ENCODE data around the gene VPS16. TPM values are rescaled to one million over a fixed set of nuclear protein-coding genes. Genes with fewer than 3 reads are reported as not detected.

The VPS16 gene
- total RNA-seq (ENCODE audit: insufficient read depth, low replicate concordance), result 19.7 TPM

- peak; percentile 88 for DNase-seq (ENCODE audit: low spot score)
Observed at GRCh38 chr20:2840138-2840966, at the start of gene VPS16, which contains the start of gene PCED1A. Gene VPS16, plus strand, starts transcription at chr20:2840745. Its CDS starts 30 bp downstream, at chr20:2840775. Gene PCED1A, minus strand, starts transcription at chr20:2840655. Its CDS starts 743 bp downstream, at chr20:2839912.

GRCh38 chr20:2793471-2793870, 47.1 kb upstream of the VPS16 start:
- DNase-seq (ENCODE audit: low spot score), result no peak

GRCh38 chr20:2794202-2794748, 46.3 kb upstream of the VPS16 start:
- DNase-seq (ENCODE audit: low spot score), result no peak

DNA sequence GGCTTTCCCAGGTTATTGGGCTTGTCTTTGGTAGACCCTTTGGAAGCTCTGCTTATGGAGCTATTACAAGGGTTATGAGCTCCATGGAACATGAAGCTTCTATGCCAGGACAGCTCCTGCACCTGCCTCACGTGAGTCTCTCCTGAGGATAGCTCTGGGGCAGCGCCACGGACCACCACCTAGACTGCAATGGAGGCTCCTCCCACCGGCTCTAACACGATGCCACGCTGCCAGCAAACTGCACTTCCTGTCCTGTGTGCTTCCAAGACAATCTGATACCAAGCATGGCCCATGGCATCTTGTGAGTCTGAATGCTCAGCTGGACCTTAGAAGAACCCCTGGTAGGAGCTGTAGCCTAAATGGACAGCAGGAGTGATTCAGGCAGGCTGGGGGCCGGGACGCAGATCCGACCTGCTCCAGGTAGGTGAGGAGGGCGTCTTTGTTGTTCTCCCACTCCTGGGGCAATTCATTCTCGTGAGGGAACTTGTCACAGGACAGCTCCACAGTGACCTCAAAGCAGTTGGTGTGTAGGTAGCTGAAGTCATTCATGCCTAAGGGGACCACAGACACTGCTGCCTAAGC, 45.6 kb upstream of the VPS16 start:
- no peak for DNase-seq (ENCODE audit: low spot score)

DNA sequence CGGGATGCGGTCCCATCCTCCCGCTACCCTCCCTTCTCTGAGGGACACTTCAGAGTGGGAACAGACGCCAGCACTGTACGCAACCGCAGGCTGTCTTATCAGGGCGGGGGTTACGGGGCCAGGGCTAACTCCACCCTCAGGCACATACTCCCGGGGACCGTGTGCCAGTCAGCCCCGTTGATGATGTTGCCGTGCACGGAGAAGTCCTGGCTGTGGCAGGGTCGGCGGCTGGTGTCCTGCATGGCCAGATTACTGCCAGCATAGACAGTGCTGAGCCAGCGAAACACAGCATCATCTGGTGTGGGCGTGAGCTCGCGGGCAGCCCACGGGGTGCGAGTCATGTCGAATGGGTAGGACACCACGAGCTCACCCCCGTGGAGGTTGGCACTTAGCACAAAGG, 45.1 kb upstream of the VPS16 start:
- no peak for DNase-seq (ENCODE audit: low spot score)

DNA sequence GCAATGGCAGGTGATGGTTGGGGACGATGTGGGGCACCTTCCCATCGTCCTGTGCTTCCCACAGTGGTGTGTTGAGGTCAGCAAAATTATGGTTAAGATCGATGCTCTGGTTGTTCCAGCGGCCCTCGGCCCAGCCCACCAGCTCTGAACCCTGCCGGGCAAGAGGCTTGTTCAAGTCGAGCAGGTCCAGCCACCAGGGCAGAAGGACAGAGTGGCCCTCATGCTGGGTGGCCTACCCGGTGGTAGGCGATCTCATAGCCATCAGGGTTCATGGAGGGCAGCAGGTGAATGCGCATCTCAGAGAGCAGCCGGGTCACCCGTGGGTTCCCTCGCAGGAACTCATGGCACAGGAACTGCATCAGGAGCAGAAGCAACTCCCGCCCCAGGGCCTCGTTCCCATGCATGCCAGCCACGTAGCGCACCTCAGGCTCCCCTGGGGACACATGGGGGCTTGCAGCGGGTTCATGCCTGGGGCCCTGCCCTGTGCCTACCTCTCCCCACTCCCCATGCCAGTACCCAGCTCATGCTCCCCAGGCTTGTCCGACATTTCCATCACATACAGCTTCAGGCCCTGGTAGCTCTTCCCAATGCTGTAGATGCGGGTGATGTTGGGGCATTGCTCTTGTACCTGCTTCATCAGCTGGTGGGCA, 44.4 kb upstream of the VPS16 start:
- no peak for DNase-seq (ENCODE audit: low spot score)

GRCh38 chr20:2797136-2797983, 43.2 kb upstream of the VPS16 start:
- DNase-seq (ENCODE audit: low spot score), result no peak

DNA sequence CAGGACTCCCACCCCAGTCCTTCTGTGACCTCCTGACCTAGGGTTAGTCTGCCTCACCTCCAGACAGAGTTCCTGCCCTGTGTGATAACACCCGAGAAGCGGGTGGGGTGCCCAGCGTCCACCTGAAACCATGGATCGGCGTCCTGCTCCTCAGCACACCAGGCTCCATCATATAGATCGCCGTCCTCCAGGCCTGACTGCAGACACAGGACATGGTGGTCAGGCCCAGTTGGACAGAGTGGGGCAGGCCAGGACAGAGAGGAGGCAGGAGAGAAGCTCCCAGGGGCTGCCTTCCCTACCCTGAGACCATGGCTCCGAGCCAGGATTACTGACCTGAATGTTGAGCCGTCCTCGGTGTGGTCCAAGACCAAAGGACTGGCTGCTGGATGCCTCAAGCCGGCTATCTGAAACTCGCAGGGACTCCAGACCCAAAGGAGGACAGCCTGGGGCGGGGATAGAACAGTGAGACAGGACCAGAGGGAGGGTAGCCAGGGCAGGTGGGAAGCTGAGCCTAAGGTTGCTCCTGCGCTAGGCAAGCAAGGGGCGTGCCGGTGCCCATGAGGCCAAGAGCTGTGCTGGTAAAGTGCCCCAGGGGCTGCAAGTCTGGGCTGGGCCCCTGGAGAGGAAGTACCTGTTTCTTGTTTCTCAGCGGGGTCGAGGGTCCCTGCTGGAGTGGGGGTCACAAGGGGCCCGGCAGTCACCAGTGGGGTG, 42.3 kb upstream of the VPS16 start:
- DNase-seq (ENCODE audit: low spot score), result no peak

DNA sequence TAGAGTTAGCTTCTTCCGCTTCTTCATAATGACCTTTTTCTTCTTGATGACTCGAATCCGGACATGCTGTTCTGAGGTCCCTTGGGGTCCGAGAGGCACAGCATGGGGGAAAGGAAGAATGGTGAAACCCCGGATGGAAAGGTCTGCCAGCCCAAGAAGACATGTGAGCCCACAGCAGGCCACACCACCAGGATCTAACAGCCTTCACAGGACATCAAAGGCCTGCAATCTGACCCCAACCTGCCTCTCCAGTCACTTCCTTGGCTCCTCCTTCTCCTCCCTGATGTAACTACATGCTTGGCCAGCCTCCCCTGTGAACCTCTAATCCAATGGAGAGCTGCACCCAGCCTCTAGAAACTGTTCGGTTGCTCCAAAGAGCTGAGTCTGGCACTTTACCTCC, 41.7 kb upstream of the VPS16 start:
- no peak for DNase-seq (ENCODE audit: low spot score)

- DNase-seq (ENCODE audit: low spot score), result no peak
Observed at GRCh38 chr20:2799271-2799670, 41.3 kb upstream of the VPS16 start.

DNA sequence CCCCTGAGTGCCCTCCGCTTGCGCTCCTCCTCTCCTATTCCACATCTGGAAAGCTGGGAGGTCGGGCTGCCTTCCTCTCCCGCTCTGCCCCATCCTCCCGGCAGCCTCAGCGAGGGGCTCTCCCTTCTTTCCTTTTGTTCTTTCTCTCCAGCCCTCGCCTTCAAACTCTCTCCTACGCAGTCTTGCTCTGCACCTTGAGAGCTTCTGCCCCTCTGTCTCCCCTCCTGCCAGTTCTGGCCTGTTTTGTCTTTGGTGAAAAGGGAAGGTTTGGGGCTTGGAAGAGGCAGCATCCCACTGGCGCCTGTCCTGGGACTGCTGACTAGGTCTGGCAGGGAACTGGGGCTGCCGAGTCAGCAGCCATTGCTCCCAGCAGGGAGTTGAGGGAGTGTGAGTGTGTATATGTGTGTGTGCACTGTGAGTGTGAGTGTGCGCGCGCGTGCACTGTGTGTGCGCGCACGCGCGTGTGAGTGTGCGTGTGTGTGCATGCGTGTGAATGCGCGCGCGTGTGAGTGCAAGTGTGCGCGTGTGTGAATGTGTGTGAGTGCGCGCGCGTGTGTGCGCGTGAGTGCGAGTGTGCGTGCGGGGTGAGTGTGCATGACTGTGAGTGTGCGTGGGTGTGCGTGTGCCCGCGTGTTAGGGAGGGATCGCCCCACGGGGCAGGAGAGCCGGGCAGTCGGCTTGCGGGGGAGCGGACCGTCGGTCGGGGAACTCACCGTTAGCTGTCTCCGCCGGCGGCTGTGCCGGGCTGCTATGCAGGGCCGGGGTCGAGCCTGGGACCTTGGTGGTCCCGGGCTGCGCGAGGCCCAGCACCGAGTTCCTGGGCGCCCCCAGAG, 40.6 kb upstream of the VPS16 start:
- DNase-seq (ENCODE audit: low spot score), result peak; percentile 55

- peak; percentile 82 for DNase-seq (ENCODE audit: low spot score)
Observed at GRCh38 chr20:2800521-2801285, 39.8 kb upstream of the VPS16 start, which contains the start of gene CPXM1. Gene CPXM1, minus strand, starts transcription at chr20:2800627. Its CDS starts 55 bp downstream, at chr20:2800572.

DNA sequence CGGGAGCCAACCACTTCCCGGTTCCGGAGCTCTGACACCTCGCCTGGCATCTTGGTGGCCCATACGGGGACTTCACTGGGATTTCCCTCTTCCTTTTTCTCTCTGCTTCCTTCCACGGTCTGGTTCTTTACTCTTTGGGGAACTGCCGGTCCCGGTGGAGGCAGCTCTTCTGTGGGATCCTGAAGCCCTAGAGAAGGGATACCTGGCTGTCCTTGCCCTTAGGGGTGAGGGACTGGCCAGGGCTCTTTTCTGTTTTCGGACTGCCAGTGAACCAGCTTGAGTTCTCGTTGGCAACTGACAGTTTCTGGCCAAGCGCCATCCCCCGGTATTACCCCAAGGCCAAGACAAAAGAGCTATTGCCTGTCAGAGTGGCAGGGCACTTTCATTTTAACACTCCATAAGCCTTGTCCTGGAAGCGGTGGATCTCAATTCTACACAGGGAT, 39.2 kb upstream of the VPS16 start:
- DNase-seq (ENCODE audit: low spot score), result no peak

DNA sequence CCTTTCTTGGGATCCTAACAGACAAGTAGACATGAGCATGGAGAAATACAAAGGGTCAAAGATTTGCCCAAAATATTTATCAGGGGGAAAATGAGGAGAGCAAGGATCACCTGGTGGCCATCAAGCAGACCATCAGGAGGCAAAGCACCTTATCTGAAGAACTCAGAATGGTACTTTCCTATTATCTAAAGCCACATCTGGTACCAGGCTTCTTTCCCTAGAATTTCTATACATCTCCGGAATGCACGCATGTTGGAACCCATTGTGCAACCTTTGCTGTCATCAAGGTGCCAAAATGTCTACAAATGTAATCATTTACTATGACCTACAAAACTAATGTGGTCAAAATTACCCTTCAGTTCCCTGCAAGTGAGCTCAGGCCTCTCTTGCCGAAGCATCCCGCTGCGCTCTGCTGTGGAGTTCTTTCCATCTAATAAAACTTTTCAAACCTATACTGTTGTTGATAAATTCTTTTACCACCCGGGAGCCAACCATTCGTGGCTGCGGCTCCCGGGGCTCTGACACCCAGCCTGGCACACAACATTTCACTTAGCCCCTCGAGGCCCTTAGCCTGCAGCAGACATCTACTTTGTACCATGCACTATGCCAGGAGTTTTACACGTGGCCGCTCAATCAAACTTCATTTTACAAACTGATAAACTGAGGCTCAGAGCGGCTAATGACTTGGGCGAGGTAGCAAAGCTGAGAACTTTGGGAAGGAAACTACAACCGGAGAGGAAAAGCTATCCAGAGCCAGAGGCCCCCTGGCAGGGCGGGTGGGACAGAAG, 36.3 kb upstream of the VPS16 start:
- no peak for DNase-seq (ENCODE audit: low spot score)

DNA sequence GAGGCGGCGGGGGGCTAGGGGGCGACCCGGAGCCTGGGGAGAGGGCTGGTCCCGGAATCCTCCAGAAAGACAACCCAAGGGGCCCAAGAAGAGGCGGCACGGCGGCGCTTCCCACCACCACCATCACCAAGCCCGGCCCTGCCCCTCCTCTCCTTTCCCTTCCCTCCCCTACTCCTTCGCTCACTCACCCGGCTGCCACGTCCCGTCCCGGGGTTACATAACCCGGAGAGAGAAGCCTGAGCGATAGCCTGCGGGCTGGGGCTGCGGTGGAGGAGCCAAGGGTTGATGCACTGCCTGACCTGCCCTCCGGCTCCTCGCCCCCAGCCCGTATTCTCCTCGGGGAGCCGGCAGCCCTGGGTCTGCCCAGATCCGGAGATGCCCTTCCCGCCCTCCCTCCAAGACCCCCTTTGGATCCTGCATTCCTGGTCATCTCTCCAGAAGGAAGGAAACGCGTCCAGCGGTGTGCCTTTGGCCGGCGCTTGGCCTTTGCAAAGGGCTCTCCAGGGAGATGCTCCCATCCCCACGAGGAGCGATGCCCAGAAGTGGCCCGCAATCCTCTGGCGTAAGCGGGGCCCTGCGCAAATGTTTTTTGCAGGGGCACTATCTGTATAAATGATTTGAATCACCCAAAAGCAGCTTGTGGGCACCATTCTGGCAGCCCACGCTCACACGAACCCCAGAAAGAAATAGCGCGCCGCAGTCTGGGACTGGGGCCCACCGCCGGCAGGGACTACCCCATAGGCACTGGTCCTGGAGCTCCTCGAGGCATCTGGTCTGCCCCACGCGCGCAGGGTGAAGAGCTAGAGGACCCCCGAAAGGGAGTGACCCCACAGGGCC, 35.5 kb upstream of the VPS16 start:
- DNase-seq (ENCODE audit: low spot score), result peak; percentile 71

- no peak for DNase-seq (ENCODE audit: low spot score)
Observed at GRCh38 chr20:2805689-2806350, 34.7 kb upstream of the VPS16 start.

DNA sequence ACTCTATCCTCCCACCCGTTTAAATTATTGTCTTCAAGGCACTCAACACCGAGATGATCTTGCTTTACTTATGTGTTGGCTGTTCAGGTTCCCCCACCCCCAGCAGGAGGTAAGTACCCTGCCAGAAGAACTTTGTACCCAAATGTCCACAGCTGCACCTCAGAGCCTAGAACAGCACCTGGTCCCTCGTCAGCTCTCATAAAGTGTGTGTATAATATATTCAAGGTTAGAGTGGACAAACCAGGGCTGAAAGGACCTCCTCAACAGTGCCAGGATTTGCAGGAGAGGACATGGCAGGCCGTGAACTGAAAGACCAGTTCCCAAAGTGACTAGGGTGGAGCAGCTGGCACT, 34.2 kb upstream of the VPS16 start:
- no peak for DNase-seq (ENCODE audit: low spot score)
